ENCODE data around the gene CDKN1B. TPM values are rescaled to one million over a fixed set of nuclear protein-coding genes. Genes with fewer than 3 reads are reported as not detected.

CDKN1B gene
- total RNA-seq, 4 donors from 2014 or later: 74.3 to 104 (median 101) TPM

GRCh38 chr12:12718853-12719252, 1.7 kb downstream of the CDKN1B start:
- DNase-seq (ENCODE audit: low spot score in 2 of 2): no peak
- 0 to 1% methylated on average over 14 of the region's 14 CpGs for WGBS, 2 donors
- no peak for TF ChIP-seq POLR2A (IDR thresholded peaks at IDR 0.05)
- TF ChIP-seq CTCF (IDR thresholded peaks at IDR 0.05): no peak
- intact Hi-C loops (cut with DNase I; ENCODE audit: low total_unique reads): no loop called here
- peak overlapping the region; percentile 92 for H3K4me3 ChIP-seq (ENCODE audit: low read depth, poor library complexity, severe bottlenecking)

GRCh38 chr12:12719496-12719895, 2.3 kb downstream of the CDKN1B start:
- WGBS, 2 donors: 5 to 11% methylated on average over 3 of the region's 3 CpGs
- intact Hi-C loops (cut with DNase I; ENCODE audit: low total_unique reads): no loop called here

GRCh38 chr12:12720052-12720451, 2.9 kb downstream of the CDKN1B start:
- no peak for DNase-seq (ENCODE audit: low spot score in 2 of 2)
- intact Hi-C loops (cut with DNase I; ENCODE audit: low total_unique reads): loop anchor here (10.0 kb wide), 1 partner anchor 1995 kb away; the partner anchor contains the start of gene YBX3
- WGBS, 2 donors: 29 to 37% methylated on average over 4 of the region's 4 CpGs
- TF ChIP-seq POLR2A (IDR thresholded peaks at IDR 0.05) (no peak), CTCF (IDR thresholded peaks at IDR 0.05) (no peak)
- H3K4me3 ChIP-seq (ENCODE audit: low read depth, poor library complexity, severe bottlenecking): no peak overlapping the region

More at GRCh38 chr12:12719496-12719895, 2.3 kb downstream of the CDKN1B start:
- peak overlapping the region; percentile 92 for H3K4me3 ChIP-seq (ENCODE audit: low read depth, poor library complexity, severe bottlenecking)
- no peak for TF ChIP-seq POLR2A (IDR thresholded peaks at IDR 0.05)
- no peak for TF ChIP-seq CTCF (IDR thresholded peaks at IDR 0.05)
- DNase-seq (ENCODE audit: low spot score in 2 of 2): no peak

- DNase-seq (ENCODE audit: low spot score in 2 of 2): no peak
- intact Hi-C loops (cut with DNase I; ENCODE audit: low total_unique reads): loop anchor here (10.0 kb wide), 1 partner anchor 1996 kb away; the partner anchor contains the start of gene YBX3
- WGBS, 2 donors: 29 to 31% methylated on average over 4 of the region's 4 CpGs
- H3K4me3 ChIP-seq (ENCODE audit: low read depth, poor library complexity, severe bottlenecking): no peak overlapping the region
- TF ChIP-seq CTCF (IDR thresholded peaks at IDR 0.05) (no peak), POLR2A (IDR thresholded peaks at IDR 0.05) (no peak)
Measured at GRCh38 chr12:12720672-12721161, 3.5 kb downstream of the CDKN1B start.

GRCh38 chr12:12721176-12721751, 4.1 kb downstream of the CDKN1B start:
- no peak for TF ChIP-seq POLR2A (IDR thresholded peaks at IDR 0.05)
- WGBS, 2 donors: 18 to 27% methylated on average over 3 of the region's 3 CpGs
- intact Hi-C loops (cut with DNase I; ENCODE audit: low total_unique reads): loop anchor here (10.0 kb wide), 1 partner anchor 1996 kb away; the partner anchor contains the start of gene YBX3
- H3K4me3 ChIP-seq (ENCODE audit: low read depth, poor library complexity, severe bottlenecking): no peak overlapping the region
- no peak for DNase-seq (ENCODE audit: low spot score in 2 of 2)

GRCh38 chr12:12721814-12722434, 4.8 kb downstream of the CDKN1B start:
- 56 to 63% methylated on average over 2 of the region's 2 CpGs for WGBS, 2 donors
- H3K4me3 ChIP-seq (ENCODE audit: low read depth, poor library complexity, severe bottlenecking): no peak overlapping the region
- DNase-seq (ENCODE audit: low spot score in 2 of 2): no peak
- no peak for TF ChIP-seq POLR2A (IDR thresholded peaks at IDR 0.05)
- TF ChIP-seq CTCF (IDR thresholded peaks at IDR 0.05): no peak
- intact Hi-C loops (cut with DNase I; ENCODE audit: low total_unique reads): loop anchor here (10.0 kb wide), 1 partner anchor 1997 kb away; the partner anchor contains the start of gene YBX3
